NCI-H2227 (cell line): ENCODE data around the gene TMED7.

Experiments used
- DNase-seq: peaks from one replicate; lab custom pipeline; 2025; ENCODE audit not compliant: unreplicated experiment; lab: John Stamatoyannopoulos, UW

Gene TMED7

GRCh38 chr5:115629903-115630302, 4.1 kb upstream of the TMED7 start:
- no peak for DNase-seq

GRCh38 chr5:115627295-115627865, 1.5 kb upstream of the TMED7 start:
- no peak for DNase-seq

GRCh38 chr5:115626445-115626823, 598 bp upstream of the TMED7 start:
- peak; percentile 42 for DNase-seq

- DNase-seq = peak; percentile 32
Measured at GRCh38 chr5:115624994-115625393, 842 bp downstream of the TMED7 start.

GRCh38 chr5:115623658-115624057, 2.2 kb downstream of the TMED7 start:
- no peak for DNase-seq

- no peak for DNase-seq
Measured at GRCh38 chr5:115621365-115621900, 4.4 kb downstream of the TMED7 start.

GRCh38 chr5:115616892-115617291, 8.9 kb downstream of the TMED7 start:
- DNase-seq = no peak

- no peak for DNase-seq
Measured at GRCh38 chr5:115616472-115616871, 9.4 kb downstream of the TMED7 start.

- DNase-seq = no peak
Measured at GRCh38 chr5:115611873-115612272, 14.0 kb downstream of the TMED7 start.

GRCh38 chr5:115607935-115608334, 17.9 kb downstream of the TMED7 start:
- DNase-seq = no peak

GRCh38 chr5:115605436-115605835, 20.4 kb downstream of the TMED7 start:
- DNase-seq = no peak

- DNase-seq = no peak
Measured at GRCh38 chr5:115602591-115603125, 23.2 kb downstream of the TMED7 start.

GRCh38 chr5:115601701-115602590, 23.9 kb downstream of the TMED7 start, which contains the start of gene TICAM2:
Gene TICAM2 (minus strand): TSS chr5:115602479. CDS start chr5:115581256, 21,223 bp downstream.
- DNase-seq = peak; percentile 20

- no peak for DNase-seq
Measured at GRCh38 chr5:115600766-115601165, 25.1 kb downstream of the TMED7 start.

GRCh38 chr5:115599924-115600323, 25.9 kb downstream of the TMED7 start:
- no peak for DNase-seq

GRCh38 chr5:115599502-115599901, 26.3 kb downstream of the TMED7 start:
- DNase-seq = no peak

GRCh38 chr5:115594128-115595047, 31.4 kb downstream of the TMED7 start:
- no peak for DNase-seq

- DNase-seq = no peak
Measured at GRCh38 chr5:115589043-115589442, 36.8 kb downstream of the TMED7 start.

- no peak for DNase-seq
Measured at GRCh38 chr5:115588640-115589039, 37.2 kb downstream of the TMED7 start.

GRCh38 chr5:115586525-115587146, 39.2 kb downstream of the TMED7 start:
- DNase-seq = peak; percentile 5
